ENCODE measurements around the gene GLT1D1. TPM values are rescaled to one million over a fixed set of nuclear protein-coding genes. Genes with fewer than 3 reads are reported as not detected.
"Not testable (repeated sequence)": the region's sequence is repeated elsewhere in the genome, so short reads cannot be mapped to it uniquely, and the experiment has no call there.

The GLT1D1 gene
- total RNA-seq, 1 donor from 2014 or later = not detected

DNA sequence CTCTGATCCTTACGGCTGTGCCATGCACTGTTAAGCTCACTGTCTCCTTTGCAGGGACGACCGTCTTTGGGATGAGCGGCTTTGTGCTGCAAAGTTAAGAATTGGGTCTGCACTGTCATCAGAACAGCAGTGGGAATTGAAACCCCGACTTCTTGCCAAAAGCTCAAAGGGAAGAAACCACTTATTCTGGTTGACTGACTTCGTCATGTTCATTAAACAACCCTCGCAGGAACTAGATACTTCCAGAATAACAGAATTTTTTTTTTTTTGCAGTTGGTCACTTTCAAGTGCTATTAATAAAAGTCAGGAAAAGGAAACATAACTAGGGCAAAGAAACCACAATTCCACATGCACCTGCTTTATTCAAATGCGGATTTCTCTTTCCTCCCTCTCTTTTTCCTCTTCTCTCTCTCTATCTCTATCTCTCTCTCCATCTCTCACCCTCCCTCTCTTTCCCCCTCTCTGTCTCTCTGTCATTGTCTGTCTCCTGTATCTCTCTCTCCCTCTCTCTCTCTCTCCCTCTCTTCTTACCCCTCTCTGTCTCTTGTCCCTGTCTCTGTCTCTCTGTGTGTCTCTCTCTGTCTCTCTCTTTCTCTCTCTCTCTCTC, 12.3 kb upstream of the GLT1D1 start:
- FAIRE-seq (no peak), DNase-seq (ENCODE audit: low read depth) (no peak)
- TF ChIP-seq, protein P1, sequence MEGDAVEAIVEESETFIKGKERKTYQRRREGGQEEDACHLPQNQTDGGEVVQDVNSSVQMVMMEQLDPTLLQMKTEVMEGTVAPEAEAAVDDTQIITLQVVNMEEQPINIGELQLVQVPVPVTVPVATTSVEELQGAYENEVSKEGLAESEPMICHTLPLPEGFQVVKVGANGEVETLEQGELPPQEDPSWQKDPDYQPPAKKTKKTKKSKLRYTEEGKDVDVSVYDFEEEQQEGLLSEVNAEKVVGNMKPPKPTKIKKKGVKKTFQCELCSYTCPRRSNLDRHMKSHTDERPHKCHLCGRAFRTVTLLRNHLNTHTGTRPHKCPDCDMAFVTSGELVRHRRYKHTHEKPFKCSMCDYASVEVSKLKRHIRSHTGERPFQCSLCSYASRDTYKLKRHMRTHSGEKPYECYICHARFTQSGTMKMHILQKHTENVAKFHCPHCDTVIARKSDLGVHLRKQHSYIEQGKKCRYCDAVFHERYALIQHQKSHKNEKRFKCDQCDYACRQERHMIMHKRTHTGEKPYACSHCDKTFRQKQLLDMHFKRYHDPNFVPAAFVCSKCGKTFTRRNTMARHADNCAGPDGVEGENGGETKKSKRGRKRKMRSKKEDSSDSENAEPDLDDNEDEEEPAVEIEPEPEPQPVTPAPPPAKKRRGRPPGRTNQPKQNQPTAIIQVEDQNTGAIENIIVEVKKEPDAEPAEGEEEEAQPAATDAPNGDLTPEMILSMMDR (IDR thresholded peaks at IDR 0.05; ENCODE audit: insufficient read depth, low read length, severe bottlenecking) = no peak
- H3K27me3 ChIP-seq (ENCODE audit: control insufficient read depth, insufficient read depth, low read length) = no peaks in the 10 kb centered on the region
- H3K36me3 ChIP-seq (ENCODE audit: control insufficient read depth, insufficient read depth, low read length) = no peaks in the 10 kb centered on the region
- no peak overlapping the region for H3K4me3 ChIP-seq (ENCODE audit: low read depth, low read length)

DNA sequence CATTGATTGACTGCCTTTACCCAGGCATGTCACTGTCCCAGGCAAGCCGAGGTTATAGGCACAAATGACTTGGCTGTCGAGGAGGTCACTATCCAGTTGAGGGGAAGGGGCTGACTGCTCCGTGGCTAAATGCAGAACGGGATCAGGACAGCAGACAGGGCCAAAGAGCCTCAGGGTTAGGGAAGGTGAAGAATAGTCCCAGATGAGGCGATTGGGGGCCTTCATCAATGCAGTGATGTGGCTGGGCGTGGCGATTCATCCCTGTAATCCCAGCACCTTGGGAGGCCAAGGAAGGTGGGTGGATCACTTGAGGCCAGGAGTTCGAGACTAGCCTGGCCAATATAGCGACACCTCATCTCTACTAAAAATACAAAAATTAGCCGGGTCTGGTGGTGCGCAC, 10.7 kb upstream of the GLT1D1 start:
- Histone ChIP-seq H3K36me3 (ENCODE audit: control insufficient read depth, insufficient read depth, low read length) (no peaks in the 10 kb centered on the region), H3K27me3 (ENCODE audit: control insufficient read depth, insufficient read depth, low read length) (no peaks in the 10 kb centered on the region), H3K4me3 (ENCODE audit: low read depth, low read length) (no peak overlapping the region)
- DNase-seq (ENCODE audit: low read depth) (no peak), FAIRE-seq (no peak)
- TF ChIP-seq, protein P1 (IDR thresholded peaks at IDR 0.05; ENCODE audit: insufficient read depth, low read length, severe bottlenecking) = no peak

DNA sequence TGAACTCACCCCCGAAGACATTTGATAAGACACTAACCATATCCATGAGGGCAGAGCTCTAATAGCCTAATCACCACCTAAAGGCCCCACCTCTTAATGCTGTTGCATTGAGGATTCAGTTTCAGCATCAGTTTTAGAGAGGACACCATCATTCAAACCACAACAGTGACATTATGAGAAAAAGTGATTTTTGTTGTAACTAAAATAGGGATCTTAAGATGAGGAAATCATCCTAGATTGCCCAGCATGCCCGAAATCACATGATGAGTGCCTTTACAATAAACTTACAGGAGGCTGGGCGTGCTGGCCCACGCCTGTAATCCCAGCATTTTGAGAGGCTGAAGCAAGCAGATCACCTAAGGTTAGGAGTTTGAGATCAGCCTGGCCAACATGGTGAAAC, 9.7 kb upstream of the GLT1D1 start:
- H3K4me3 ChIP-seq (ENCODE audit: low read depth, low read length) = no peak overlapping the region
- FAIRE-seq (no peak), DNase-seq (ENCODE audit: low read depth) (no peak)
- no peaks in the 10 kb centered on the region for H3K27me3 ChIP-seq (ENCODE audit: control insufficient read depth, insufficient read depth, low read length)
- no peaks in the 10 kb centered on the region for H3K36me3 ChIP-seq (ENCODE audit: control insufficient read depth, insufficient read depth, low read length)
- TF ChIP-seq, protein P1 (IDR thresholded peaks at IDR 0.05; ENCODE audit: insufficient read depth, low read length, severe bottlenecking) = no peak

DNA sequence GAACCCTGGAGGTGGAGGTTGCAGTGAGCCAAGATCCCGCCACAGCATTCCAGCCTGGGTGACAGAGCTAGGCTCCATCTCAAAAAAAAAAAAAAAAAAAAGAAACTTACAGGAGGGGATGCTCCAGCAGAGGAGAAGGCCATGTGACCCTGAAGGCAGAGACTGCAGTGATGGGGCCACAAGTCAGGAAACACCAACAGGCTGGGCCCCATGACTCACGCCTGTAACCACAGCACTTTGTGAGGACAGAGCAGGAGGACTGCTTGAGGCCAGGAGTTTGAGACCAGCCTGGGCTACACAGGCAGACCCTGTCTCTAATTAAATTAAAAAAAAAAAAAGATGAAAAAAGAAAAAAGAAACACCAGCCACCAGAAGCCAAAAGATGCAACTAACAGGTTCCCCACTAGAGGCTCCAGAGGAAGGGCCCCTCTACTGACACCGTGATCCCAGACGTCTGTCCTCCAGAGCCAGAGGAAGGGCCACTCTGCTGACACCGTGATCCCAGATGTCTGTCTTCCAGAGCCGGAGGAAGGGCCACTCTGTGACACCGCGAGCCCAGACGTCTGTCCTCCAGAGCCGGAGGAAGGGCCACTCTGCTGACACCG, 9.1 kb upstream of the GLT1D1 start:
- Histone ChIP-seq H3K27me3 (ENCODE audit: control insufficient read depth, insufficient read depth, low read length) (no peaks in the 10 kb centered on the region), H3K4me3 (ENCODE audit: low read depth, low read length) (no peak overlapping the region), H3K36me3 (ENCODE audit: control insufficient read depth, insufficient read depth, low read length) (no peaks in the 10 kb centered on the region)
- DNase-seq (ENCODE audit: low read depth) (no peak), FAIRE-seq (no peak)
- TF ChIP-seq, protein P1 (IDR thresholded peaks at IDR 0.05; ENCODE audit: insufficient read depth, low read length, severe bottlenecking) = no peak

DNA sequence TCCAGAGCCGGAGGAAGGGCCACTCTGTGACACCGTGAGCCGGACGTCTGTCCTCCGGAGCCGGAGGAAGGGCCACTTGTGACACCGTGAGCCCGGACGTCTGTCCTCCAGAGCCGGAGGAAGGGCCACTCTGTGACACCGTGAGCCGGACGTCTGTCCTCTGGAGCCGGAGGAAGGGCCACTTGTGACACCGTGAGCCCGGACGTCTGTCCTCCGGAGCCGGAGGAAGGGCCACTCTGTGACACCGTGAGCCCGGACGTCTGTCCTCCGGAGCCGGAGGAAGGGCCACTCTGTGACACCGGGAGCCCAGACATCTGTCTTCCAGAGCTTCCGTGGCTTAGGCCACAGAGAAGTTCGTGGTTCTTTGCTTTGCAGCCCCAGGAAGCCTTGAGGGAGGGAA, 6.6 kb upstream of the GLT1D1 start:
- FAIRE-seq; DNase-seq (ENCODE audit: low read depth): not testable (repeated sequence)

DNA sequence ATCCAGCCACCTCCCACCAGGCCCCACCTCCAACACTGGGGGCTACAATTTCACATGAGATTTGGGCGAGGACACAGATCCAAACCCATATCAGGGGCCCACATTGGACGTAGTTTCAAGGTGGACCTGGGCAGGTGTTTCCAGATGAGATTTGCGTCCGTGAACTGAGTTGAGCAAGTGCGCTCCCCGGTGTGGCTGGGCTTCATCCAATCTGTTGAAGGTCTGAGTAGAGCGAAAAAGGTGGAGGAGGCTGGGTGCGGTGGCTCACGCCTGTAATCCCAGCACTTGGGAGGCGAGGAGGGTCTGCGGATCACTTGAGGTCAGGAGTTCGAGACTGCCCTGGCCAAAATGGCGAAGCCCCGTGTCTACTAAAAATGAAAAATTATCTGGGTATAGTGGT, 4.9 kb upstream of the GLT1D1 start:
- DNase-seq (ENCODE audit: low read depth) = no peak
- no peak for FAIRE-seq
- Histone ChIP-seq H3K4me3 (ENCODE audit: low read depth, low read length) (no peak overlapping the region), H3K36me3 (ENCODE audit: control insufficient read depth, insufficient read depth, low read length) (no peaks in the 10 kb centered on the region), H3K27me3 (ENCODE audit: control insufficient read depth, insufficient read depth, low read length) (no peaks in the 10 kb centered on the region)
- TF ChIP-seq, protein P1 (IDR thresholded peaks at IDR 0.05; ENCODE audit: insufficient read depth, low read length, severe bottlenecking) = no peak

More for the DNA sequence above, 6.6 kb upstream of the GLT1D1 start:
- not testable (repeated sequence) for H3K36me3 ChIP-seq (ENCODE audit: control insufficient read depth, insufficient read depth, low read length); H3K27me3 ChIP-seq (ENCODE audit: control insufficient read depth, insufficient read depth, low read length); H3K4me3 ChIP-seq (ENCODE audit: low read depth, low read length)

DNA sequence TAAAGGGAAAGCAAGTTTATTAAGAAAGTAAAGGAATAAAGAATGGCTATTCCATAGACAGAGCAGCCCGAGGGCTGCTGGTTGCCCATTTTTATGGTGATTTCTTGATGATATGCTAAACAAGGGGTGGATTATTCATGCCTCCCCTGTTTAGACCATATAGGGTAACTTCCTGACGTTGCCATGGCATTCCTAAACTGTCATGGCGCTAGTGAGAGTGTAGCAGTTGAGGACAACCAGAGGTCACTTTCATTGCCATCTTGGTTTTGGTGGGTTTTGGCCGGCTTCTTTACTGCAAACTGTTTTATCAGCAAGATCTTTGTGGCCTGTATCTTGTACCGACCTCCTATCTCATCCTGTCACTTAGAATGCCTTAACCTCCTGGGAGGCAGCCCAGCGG, 3.5 kb upstream of the GLT1D1 start:
- not testable (repeated sequence) for DNase-seq (ENCODE audit: low read depth); FAIRE-seq; H3K27me3 ChIP-seq (ENCODE audit: control insufficient read depth, insufficient read depth, low read length)

More for the DNA sequence above, 3.5 kb upstream of the GLT1D1 start:
- not testable (repeated sequence) for H3K4me3 ChIP-seq (ENCODE audit: low read depth, low read length); H3K36me3 ChIP-seq (ENCODE audit: control insufficient read depth, insufficient read depth, low read length)

Measured in bronchial epithelial cell (primary cell).